Cardiac fibroblast (primary cell): ENCODE measurements around the gene PACRG.

ENCODE experiments used
- DNase-seq, 2 donors: peaks; one replicate each; pipeline versions ENCODE4 v3.0.0 to v3.0.0-alpha.2; 2010; ENCODE audit warnings: low read depth in 2 of 2
- H3K4me3 ChIP-seq, 2 donors: replicated peaks in 1 of 2; 1 replicate in 1 of 2; 2 replicates in 1 of 2; pipeline ENCODE4 v1.5.1; 2011; ENCODE audit warnings: low read depth in 2 of 2, low read length in 2 of 2, mild to moderate bottlenecking in 2 of 2, moderate library complexity in 1 of 2
- CTCF ChIP-seq: IDR thresholded peaks from one replicate; pipeline ENCODE4 v1.5.1; 2011; ENCODE audit warnings: low read depth, mild to moderate bottlenecking, low read length, inconsistent platforms

The PACRG gene

GRCh38 chr6:162708971-162709370 lies 18.8 kb upstream of the PACRG start:
- no peak for TF ChIP-seq CTCF
- H3K4me3 ChIP-seq: no peak overlapping the region
- no peak for DNase-seq

DNA sequence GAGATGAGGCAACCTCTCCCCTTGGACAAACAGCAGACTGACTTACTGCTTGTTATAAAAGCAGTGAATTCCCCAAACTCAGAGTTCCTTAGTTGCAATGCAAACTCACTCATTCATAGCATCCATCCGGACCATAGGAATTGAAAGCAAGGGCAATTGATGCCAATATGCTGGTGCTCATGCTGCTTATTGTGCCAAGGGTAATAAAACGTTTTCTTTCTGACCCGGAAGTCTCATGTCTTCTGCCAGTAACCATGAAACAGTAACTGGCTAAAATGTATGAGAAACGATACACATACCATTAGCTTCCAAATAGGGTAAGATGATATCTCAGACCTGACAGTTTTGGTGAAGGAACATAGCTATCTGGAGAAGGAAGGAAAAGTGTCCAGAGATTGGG lies 18.3 kb upstream of the PACRG start:
- DNase-seq: no peak
- H3K4me3 ChIP-seq: no peak overlapping the region
- no peak for TF ChIP-seq CTCF

- no peak overlapping the region for H3K4me3 ChIP-seq
- no peak for DNase-seq
- TF ChIP-seq CTCF: no peak
Observed at GRCh38 chr6:162710419-162710818, 17.4 kb upstream of the PACRG start.

GRCh38 chr6:162710936-162711335 lies 16.8 kb upstream of the PACRG start:
- DNase-seq: no peak
- no peak for TF ChIP-seq CTCF
- no peak overlapping the region for H3K4me3 ChIP-seq

GRCh38 chr6:162711376-162711775 lies 16.4 kb upstream of the PACRG start:
- DNase-seq: no peak
- H3K4me3 ChIP-seq: no peak overlapping the region
- no peak for TF ChIP-seq CTCF

GRCh38 chr6:162712694-162713093 lies 15.1 kb upstream of the PACRG start:
- no peak for TF ChIP-seq CTCF
- DNase-seq: no peak
- H3K4me3 ChIP-seq: no peak overlapping the region

- no peak for DNase-seq
- no peak for TF ChIP-seq CTCF
- no peak overlapping the region for H3K4me3 ChIP-seq
Observed at GRCh38 chr6:162713974-162714780, 13.6 kb upstream of the PACRG start.
